GM12864 (cell line): ENCODE data around the gene FZR1.

Experiments used
- DNase-seq: peaks from one replicate; pipeline ENCODE4 v3.0.0-alpha.2; 2011; ENCODE audit warnings: low read depth
- H3K4me3 ChIP-seq: 2 replicates; pipeline ENCODE4 v1.5.1; 2011; ENCODE audit warnings: mild to moderate bottlenecking, low read depth, low read length, control low read depth
- TF ChIP-seq, protein P1 (sequence below): IDR thresholded peaks from 2 replicates; pipeline ENCODE4 v1.5.1; 2011; ENCODE audit warnings: low read depth, mild to moderate bottlenecking, moderate library complexity, low read length, control low read depth, inconsistent platforms; ENCODE audit errors: missing control alignments

The FZR1 gene

DNA sequence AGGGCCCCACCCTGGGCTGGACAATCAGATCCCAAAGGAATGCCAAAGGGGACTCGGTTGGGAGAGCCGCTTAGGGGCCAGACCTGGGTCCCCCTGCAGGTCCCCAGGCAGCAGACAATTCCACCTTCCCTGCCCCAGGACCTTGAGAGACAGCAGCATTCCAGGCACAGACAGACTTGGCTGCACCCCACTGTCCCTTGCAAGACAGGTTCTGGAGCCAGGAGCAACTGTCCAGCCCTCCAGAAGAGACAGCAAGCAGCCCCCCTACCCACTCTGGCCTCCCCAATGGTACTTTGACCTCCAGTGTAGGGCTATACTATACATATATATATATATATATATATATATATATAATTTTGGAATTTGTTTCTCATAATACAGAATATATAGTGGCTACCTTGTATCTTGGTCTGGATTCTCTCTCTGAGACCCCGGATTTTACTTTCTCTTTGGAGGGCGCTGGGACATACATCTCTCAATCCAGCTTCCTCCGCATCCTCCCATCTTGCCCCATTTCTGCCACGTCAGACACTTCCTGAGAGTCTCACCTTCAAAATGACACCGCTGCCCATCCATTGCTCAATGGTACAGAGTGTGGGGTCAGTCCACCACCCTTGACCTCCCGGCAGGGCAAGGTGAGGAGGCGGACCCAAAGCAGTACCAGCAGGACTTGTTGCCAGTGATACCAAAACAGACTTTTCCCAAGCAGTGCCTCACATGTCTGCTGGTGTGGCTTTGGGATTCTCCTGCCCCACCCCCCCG lies 38.5 kb upstream of the FZR1 start:
- no peak for DNase-seq
- TF ChIP-seq, protein P1, sequence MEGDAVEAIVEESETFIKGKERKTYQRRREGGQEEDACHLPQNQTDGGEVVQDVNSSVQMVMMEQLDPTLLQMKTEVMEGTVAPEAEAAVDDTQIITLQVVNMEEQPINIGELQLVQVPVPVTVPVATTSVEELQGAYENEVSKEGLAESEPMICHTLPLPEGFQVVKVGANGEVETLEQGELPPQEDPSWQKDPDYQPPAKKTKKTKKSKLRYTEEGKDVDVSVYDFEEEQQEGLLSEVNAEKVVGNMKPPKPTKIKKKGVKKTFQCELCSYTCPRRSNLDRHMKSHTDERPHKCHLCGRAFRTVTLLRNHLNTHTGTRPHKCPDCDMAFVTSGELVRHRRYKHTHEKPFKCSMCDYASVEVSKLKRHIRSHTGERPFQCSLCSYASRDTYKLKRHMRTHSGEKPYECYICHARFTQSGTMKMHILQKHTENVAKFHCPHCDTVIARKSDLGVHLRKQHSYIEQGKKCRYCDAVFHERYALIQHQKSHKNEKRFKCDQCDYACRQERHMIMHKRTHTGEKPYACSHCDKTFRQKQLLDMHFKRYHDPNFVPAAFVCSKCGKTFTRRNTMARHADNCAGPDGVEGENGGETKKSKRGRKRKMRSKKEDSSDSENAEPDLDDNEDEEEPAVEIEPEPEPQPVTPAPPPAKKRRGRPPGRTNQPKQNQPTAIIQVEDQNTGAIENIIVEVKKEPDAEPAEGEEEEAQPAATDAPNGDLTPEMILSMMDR = no peak
- H3K4me3 ChIP-seq = no peak overlapping the region

DNA sequence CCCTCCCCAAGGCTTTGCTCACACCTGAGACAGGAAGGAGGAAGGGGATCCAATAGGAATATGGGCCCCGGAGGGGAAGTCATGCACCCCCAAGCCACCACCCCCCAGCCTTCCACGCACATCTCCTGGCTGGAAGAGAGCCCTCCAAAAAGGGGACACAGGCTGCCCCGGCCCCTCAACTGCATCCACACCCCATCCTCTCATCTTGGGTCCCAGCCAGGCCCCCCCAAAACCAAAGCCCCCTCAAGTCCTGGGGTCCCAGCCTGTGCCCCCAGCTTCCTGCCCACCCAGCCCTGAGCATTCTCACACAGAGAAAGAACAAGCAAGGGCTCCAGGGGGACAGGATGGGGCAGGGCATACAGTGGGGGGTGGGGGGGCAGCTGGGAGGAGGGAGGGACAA lies 37.9 kb upstream of the FZR1 start:
- DNase-seq = no peak
- no peak overlapping the region for H3K4me3 ChIP-seq
- TF ChIP-seq, protein P1 = no peak

DNA sequence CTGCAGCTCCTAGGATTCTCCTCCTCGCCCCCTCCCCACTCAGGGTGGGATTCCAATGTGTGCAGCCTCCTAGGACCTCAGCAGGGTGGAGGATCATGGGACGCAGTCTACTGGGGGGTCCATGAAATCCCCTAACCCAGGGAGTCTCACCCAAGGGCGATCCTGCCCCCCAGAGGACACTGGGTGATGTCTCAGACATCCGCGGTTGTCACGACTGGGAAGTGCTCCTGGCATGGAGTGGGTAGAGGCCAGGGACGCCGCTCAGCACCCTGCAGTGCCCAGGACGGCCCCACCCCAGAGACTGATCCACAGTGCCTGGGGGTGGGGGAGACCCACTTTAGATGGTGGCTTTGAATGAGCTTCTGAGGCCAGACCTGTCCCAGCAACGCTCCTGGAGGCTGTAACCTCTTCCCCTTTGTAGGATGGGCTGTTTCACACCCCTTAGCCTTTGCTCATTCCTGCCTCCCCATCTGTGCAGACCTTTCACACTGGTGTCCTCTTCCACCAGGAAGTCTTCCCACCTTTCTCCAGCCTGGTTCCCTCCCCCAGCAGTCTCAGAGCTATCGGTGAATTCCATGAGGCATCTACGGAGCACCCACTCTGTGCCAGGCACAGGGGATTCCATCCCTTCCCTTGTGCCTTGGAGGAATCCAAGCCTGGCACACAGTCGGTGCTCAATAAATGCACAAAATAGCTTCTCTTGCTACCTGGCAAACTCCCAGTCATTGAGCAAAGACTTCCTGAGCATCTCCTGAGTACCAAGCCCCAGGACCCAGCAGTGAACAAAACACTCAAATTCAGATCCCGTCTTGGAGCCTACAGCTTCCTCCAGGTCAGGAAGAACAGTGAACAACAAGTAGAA lies 36.2 kb upstream of the FZR1 start:
- TF ChIP-seq, protein P1 = peak; percentile 10
- H3K4me3 ChIP-seq = no peak overlapping the region
- no peak for DNase-seq

DNA sequence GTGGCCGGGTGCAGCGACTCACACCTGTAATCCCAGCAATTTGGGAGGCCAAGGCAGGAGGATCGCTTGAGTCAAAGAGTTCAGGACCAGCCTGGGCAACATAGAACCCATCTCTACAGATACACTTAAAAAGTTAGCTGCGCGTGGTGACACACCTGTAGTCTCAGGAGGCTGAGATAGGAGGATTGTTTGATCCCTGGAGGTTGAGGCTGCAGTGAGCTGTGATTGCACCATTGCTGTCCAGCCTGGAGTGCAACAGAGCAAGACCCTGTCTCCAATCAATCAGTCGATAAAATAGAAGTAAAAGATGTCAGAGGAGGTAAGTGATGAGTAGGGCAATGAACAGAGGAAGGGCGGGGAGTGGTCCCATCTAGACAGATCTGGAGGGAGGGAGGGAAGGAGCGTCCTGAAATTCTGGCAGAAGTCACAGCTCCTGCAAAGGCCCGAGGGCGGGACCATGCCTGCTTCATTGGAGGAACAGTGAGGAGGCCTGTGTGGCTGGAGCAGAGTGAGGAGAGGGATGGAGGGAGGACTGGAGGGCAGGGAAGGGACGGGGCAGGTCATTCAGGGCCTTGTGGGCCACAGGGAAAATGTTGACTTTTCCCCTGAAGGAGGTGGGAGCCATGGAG lies 35.5 kb upstream of the FZR1 start:
- TF ChIP-seq, protein P1 = no peak
- DNase-seq = no peak
- H3K4me3 ChIP-seq = no peak overlapping the region

DNA sequence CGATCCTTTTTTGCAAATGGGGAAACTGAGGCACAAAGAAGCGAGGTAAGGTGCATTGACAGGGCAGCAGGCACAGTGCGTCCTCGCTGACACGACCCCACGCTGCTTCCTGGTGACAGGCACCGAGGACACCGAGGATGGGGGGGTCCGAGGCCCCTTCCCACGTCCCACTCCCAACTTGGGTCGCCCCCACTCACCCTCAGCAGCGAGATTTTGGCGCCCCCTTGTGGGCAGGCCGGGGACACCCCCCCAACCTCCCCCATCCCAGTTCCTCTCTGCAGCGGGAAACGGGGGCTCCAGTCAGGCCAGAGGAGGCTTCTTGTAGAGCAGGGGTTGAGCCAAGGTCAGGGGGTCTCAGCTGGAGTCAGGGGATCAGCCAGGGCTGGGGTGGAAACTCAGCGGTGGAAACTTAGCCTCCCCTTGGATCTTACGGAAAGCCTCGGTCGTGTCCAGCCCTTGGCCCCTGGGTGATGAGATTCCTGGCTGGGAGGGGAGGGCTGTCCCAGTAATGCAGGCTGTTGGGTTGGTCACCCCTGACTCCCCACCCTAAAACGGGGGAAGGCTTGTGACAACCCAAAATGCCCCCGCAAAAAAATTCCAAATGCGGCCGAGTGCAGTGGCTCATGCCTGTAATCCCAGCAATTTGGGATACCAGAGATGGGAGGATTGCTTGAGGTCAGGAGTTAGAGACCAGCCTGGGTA lies 34.0 kb upstream of the FZR1 start:
- DNase-seq = no peak
- H3K4me3 ChIP-seq = no peak overlapping the region
- TF ChIP-seq, protein P1 = peak; percentile 67

DNA sequence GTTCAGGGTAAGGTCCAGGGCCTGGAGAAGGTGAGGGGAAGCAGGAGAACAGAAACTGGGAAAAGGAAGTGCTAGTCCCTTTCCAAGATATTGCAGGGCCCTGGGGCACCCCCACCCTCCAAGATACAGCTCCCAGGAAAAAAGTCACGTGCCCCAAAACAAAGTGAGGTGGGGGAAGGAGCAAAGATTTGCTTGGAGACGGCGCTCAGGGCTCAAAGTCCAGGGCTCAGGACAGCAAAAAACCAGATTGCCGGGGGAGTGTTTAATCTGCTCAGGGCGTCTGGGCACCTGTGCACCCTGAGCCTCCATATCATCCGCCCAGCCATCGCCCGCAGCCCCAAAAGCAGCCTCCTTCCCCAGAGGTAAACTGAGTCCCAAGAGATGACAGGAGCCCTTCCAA lies 32.1 kb upstream of the FZR1 start:
- no peak for DNase-seq
- TF ChIP-seq, protein P1 = no peak
- H3K4me3 ChIP-seq = no peak overlapping the region
